ENCODE results near the gene FCGBP.

- TF ChIP-seq CTCF (conservative IDR thresholded peaks at IDR 0.05 in 1 of 2, IDR thresholded peaks at IDR 0.05 in 1 of 2; ENCODE audit: extremely low read depth in 1 of 2, insufficient read depth in 1 of 2, low read depth in 1 of 2, low read length in 2 of 2) (no peak), EZH2 (IDR thresholded peaks at IDR 0.05; ENCODE audit: borderline replicate concordance, low read length) (no peak)
Observed at GRCh38 chr19:39951065-39951650, 16.7 kb upstream of the FCGBP start.
